GM19240 (cell line): ENCODE measurements around the gene SERTAD2.
A peak's percentile ranks its signal among the peaks of the same experiment; 100 is the strongest.

Source experiments
- DNase-seq: peaks from one replicate; pipeline ENCODE4 v3.0.0; 2011; ENCODE audit warnings: low spot score; ENCODE audit not compliant: insufficient read length

SERTAD2 gene

DNA sequence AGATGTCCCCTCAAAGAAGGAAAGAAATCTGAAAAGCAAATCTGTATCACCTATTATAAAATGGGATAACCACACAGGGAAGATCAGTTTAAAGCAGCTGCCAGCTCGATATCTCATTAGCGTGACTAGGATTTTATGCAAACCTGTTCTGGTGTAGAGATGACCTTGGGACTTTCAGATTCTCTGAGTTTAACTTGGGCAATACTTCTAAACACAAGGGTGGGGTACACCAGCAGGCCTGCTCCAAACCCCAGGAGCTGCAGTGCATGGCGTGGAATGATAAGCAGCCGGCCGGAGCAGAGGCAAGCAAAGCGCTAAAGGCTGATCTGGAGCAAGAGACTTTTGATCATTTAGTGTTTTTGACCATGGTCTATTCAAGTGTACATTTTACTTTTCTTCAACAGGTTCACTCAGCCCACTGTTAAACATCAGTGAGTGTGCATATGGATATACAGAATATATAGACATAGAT is 4.7 kb downstream of the SERTAD2 start:
- DNase-seq: no peak

DNA sequence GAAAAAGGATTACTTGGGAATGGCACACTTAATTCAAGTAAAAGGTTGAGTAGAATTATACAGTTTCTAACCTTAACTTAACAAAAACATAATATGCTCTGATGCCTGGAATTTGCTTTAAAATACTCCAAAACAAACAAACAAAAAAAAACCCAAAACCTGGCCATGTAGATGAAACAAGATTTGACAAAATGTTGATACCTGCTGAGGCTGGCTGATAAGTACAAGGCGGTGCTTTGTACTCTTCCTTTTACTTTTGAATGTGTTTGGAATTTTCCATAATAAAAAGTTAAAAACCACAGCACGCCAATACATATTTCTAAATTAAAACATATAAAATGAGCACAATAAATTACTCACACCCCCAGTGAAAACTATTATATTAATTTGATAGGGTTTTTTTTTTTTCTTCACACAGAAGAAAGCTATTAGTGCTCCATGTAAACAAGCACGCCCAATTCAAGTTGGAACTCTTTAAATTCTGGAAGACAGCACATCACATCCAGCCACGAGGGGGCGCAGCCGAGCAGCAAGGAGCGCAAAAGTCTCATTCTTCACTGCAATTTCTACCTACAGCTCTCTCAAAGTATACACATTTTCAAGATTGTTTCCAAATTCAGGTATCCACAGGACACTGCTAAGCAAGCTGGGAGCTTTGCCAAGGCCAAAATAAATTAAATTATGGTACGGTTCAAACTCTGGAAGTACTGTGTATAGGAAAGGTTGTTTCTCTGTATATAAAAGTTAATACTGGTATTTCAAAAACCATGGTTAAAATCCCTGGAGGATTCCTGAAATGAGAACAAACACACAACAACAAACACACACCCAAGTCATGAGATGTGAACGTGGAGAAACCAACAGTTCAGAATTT is 7.5 kb downstream of the SERTAD2 start:
- no peak for DNase-seq

DNA sequence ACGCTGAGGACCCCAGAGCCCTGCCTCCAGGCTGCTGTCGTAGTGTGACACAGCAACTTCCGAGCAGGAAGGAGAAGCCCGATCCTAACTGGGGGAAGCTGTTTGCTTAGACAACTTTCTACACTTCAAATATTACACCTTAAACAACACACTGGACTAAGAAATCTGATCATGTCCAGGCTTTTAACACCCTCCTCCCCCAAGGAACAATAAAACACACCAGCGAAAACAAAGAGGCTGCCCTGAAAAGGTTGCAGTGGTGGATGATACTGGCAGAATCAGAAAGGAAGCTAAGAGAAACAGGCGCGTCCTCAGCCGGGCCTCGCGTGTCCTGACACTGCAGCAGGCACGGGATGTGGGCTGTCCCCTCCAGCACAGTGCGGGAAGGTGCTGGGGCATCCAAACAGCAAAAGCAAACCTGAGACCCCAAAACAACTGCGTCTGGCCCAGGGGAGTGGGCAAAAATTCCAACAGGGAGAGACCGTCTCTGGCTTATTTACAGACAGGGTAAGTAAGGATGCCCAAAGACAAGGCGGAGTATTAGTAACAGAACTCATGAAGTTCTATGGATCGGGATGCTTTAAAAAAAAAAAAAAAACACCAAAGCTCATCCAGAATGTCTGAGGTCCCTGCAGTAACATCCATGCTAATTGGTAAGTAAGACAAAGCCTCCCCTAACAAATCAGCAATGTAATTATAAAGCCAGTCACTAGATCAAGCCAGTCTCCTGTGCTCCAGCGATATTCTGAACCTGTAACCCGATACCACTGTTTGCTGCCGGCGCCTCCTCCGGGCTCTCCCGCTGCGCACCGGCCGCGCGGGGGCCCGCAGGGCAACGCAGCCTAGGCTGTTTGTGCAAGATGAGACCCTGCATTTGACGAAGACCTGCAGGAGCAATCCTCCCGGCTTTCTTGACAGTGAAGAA is 9.0 kb downstream of the SERTAD2 start:
- DNase-seq: no peak

DNA sequence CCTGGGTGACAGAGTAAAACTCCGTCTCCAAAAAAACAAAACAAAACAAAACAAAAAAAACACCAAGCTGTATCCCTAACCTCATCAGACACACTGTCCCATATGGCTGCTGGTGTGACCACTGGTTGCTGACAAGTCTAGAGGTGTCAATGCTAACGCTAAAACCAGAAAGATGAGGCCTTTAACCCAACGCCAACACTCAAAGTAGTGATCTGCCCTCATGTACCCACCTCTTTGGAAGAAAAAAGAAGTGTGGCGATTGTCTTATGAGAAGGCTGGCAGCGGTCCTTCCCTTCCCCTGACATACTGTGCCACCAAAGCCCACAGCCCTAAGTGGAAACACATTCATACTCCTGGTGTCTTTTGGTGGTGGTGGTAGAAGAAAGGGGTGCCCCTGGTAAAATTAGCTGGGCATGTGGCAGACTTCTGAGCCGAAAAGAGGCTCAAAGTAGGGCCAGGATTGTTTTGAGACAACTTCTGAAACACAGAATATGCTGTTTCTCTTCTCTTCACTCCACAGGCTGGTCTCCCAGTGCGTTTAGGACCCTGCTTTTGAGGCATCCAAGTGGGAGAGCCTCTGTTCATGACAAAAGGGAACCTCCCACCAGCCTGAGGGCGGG is 9.8 kb downstream of the SERTAD2 start:
- no peak for DNase-seq

- DNase-seq: no peak
Measured at GRCh38 chr2:64641599-64641998, 12.1 kb downstream of the SERTAD2 start.

DNA sequence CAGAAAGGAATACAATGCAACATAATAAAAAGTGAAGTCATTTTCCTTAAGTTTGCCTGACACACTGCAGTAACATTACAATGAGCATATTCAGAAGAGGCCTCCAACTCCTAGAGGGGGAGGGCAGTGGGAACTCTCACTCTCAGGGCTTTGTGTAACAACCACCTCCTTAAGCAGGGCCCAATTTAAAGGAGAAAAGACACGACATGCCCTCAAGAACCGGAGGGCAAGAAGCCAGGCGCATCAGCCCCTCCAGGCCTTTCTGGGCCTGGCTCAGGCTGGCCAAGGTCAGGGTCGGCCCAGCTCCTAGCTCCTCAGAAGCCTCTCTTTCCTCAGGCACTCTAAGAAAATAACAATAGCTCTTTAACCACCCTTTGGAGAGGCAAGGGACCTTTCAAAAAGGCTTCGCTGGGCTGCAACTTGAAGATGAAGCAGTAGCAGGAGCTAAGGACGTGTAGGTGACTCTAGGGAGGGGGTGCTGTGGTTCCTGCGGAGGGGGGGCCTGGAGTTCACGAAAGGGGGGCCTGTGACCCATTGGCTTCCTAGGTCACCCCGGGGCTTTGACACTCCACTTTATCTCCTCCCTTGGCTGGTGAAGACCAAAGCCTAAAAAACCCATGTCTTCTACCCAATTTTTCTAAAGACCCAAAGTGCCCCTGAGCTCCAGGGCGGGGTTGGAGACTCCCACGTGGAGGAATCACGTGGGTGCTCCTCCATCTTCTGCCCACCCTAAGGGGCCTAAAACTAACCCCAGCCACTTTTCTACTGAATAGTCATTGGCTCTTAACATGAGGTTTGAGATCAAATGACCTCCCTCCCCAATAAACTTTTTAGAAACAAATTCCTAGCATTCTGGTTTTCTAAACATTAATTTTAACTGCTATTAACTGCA is 13.3 kb downstream of the SERTAD2 start:
- no peak for DNase-seq

DNA sequence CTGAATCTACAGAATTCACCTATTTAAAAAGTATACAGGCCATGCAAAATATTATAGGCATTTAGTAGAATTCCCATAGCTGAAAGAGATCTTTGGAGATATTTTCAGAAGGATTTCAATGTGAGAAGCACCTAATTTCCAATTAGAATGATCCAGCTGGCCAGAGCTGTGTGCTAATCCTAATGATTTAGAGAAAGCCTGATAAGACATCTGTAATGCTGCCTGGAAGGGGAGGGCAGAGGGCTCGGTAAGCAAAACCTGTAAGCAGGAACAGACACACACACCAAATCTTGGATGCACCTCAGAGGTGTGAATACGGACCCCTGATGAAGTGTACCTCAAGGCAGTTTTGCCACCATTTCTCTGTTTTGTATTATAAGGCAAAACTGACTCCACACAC is 14.0 kb downstream of the SERTAD2 start:
- DNase-seq: no peak

GRCh38 chr2:64638502-64639120 is 15.1 kb downstream of the SERTAD2 start:
- no peak for DNase-seq

DNA sequence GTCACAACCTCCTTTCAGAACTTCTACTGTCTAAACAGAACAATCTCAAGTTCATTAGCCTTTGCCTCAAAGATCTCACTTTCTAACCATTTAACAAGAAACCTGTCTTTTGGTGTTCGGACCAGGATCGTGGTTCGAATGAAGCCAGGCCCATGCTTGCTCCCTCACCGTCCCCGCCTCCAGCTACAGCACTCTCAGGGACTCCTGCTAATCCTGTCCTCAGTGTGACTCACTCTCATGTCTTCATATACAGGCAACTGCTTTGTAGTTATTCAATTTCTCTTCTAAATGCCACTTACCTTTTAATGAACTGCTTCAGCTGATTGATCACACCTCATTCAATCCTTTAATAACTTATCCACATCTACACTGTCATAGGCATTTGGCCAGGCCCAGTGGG is 15.8 kb downstream of the SERTAD2 start:
- no peak for DNase-seq

- DNase-seq: peak; percentile 28
Measured at GRCh38 chr2:64637000-64637635, 16.6 kb downstream of the SERTAD2 start.

DNA sequence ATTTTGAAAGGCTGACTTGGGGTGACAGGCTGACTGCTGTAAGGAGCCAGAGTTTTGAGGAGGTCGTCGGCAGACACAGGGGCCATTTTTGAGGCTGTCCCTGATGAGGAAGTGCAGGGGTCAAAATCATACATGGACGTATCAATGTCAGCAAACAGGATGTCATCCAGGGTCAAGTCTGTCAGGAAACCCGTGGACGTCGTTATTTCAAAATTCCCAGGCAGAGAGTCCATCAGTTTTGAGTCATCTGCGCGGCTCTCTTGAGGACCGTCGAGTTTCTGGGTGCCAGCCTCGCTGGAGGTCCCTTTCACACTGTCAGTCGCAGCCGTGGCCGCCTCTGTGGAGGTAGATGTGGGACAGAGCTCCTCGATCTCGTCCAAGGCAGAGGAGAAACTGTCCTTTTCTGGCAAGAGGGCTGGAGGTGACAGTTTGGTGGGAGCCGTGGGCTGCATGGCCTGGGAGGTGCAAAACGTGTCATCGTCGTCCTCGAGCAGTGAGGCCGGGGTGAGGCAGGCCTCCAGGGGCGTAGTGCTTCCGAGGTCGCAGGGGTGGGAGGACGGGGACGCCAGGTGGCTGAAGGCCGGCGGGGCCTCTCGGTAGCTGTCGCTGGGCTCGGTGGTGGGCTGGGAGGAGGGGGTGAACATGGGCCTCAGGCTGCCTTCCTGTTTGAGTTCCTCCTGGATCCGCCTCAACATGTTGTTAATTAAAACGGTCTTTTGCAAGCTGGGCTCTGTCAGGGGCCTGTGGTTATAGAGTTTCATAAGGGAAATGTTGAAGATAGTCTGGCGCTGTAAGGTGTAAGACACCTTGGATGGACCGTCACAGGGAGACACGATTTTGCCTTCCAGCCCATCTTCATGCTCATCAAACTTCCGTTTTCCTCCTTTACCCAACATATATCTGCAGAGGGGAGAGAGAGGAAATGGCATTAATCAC is 17.5 kb downstream of the SERTAD2 start:
- DNase-seq: peak; percentile 50

DNA sequence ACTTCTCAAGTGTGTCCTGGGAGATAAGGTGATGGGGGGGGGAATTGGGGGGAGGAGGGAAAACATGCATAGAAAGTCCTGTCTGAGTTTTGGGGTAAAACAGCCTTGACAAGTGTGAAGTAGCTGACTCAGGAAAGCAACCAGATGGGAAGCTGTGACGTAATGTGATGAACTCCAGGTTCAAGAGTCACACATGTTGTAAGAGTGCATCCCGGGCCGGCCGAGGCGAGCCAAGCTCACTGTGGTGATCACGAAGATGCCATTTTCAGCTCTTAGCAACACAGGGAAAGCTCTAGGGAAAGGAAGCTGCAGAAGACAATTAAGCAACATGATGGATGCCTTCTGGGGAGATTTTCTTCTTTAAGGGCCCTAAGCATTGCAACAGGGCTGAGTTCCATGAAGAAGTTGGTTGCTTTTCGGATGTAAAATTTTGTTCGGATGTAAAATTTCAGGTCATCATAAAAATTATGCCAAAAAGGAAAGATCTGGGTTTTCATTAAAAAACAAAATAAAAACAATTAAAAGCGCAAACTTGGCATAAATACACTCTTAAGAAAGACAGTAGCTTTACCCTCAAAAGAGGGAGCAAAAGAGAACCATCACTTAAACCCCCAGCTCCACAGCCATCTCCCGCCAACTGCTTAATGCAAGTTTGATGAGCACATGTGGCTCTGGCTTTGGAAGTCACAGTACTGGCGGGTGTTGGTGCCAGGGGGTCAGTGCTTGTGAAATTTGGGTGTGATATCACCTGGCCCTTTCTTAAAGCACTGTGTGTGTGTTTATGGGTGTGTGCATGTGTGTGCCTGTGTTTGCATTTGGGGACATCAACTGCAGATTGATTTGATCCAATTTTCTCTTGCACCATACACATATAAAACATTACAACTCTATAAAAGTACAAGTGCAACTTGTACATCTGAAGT is 19.1 kb downstream of the SERTAD2 start:
- no peak for DNase-seq

- no peak for DNase-seq
Measured at GRCh38 chr2:64632835-64633819, 20.6 kb downstream of the SERTAD2 start.

DNA sequence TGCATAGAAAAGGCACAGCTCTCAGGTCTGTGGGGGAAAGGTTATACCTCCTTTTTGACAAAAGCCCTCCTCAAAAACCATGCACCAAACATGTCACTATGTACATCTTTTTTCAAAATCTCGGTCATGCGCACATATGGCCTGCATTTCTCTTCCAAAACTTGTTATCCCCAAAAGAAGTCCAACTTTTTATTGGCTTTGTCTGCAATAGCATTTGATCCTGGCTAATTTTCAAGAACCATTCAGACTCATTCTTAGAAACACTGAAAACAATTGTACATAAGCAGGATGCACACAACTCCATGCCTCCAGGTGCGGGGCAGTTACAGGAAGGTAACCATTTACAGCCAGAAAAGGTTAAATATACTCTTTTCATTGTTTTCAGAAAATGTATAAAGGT is 21.9 kb downstream of the SERTAD2 start:
- no peak for DNase-seq

DNA sequence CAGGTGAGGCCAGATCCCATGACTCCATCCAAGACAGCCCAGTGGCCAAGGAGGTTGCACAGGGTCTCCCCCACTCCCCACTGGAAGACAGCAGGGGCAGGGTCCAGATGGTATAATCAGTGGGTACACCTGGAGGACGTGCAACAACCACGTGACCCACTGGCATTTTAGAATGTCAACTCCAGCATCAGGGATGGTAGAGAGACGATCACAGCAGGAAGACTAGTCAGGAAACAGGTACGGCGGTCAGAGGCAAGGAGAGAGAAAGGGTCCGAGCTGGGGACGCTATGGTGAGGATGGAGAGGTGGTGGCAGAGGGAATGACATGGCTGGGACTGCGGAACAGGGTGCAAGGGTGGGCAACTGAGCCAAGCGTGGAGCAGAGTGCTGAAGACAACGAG is 23.0 kb downstream of the SERTAD2 start:
- no peak for DNase-seq

DNA sequence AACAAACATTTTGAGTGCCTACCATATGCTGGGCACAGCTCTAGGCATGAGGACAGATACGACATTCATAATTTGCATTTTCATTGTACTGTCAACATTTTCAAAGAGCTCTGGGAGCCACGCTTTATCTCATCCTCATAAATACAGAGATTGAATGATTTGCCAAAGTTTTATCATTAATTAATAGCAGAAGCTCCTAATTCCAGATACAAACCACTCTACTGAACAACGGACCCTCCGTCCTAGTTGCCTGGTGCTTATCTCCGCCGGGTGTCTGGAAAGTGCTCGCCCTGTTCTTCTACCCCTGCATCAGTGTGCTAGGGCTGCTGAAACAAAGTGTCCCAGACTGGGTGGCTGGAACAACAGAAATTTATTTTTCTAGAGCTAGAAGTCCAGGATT is 23.8 kb downstream of the SERTAD2 start:
- DNase-seq: no peak
